Activated CD4-positive, alpha-beta T cell treated with anti-CD3 and anti-CD28 coated beads, Interleukin-2, amount 10 ng/mL, durations not matched to agents 7 days and 5 days (primary cell): ENCODE measurements around the gene ZNF611. TPM values are rescaled to one million over a fixed set of nuclear protein-coding genes. Genes with fewer than 3 reads are reported as not detected.
A peak's percentile ranks its signal among the peaks of the same experiment; 100 is the strongest.
"Not testable (repeated sequence)": the region's sequence is repeated elsewhere in the genome, so short reads cannot be mapped to it uniquely, and the experiment has no call there.

Source experiments
- CTCF ChIA-PET: fragments of 350-600 bp; sonication (Branson Sonifier 250); formaldehyde crosslinking; loops from one replicate; lab custom pipeline; 2021; ENCODE audit warnings: antibody characterized with exemption; lab: Charles Lee
- POLR2A ChIA-PET: fragments of 350-600 bp; sonication (Branson Sonifier 250); formaldehyde crosslinking; loops from one replicate; lab custom pipeline; 2021; ENCODE audit warnings: antibody characterized with exemption; lab: Charles Lee
- DNase-seq: peaks from one replicate; pipeline ENCODE4 v3.0.0-alpha.2; 2020
- H3K27ac Mint-ChIP-seq: one replicate; pipeline ENCODE4 v1.8.0; 2021; ENCODE audit warnings: mild to moderate bottlenecking, moderate library complexity, mixed read lengths
- H3K27me3 Mint-ChIP-seq: one replicate; pipeline ENCODE4 v1.8.0; 2021; ENCODE audit warnings: mixed read lengths
- H3K36me3 Mint-ChIP-seq: one replicate; pipeline ENCODE4 v1.8.0; 2021; ENCODE audit warnings: low read depth, mixed read lengths
- H3K4me1 Mint-ChIP-seq: one replicate; pipeline ENCODE4 v1.8.0; 2021; ENCODE audit warnings: mixed read lengths
- H3K4me3 Mint-ChIP-seq: one replicate; pipeline ENCODE4 v1.8.0; 2021; ENCODE audit warnings: mild to moderate bottlenecking, moderate library complexity, mixed read lengths
- H3K9me3 Mint-ChIP-seq: one replicate; pipeline ENCODE4 v1.8.0; 2021; ENCODE audit warnings: mixed read lengths
- total RNA-seq, 2 experiments: library from RNA; stranded (reverse); gene quantifications; one replicate each; pipeline ENCODE4 v1.2.3, GENCODE V29; 2021

ZNF611 gene
- 10 to 100 TPM; 30.2 to 34.9 TPM for total RNA-seq

GRCh38 chr19:52734893-52735661 is at the start of gene ZNF611:
ZNF611 (minus strand) TSS chr19:52735044; CDS start chr19:52715894, 19,150 bp downstream.
- H3K9me3 Mint-ChIP-seq = peaks cover 19% of the 10 kb centered on the region
- H3K27ac Mint-ChIP-seq = peak within 1 kb of the TSS; percentile 92
- POLR2A ChIA-PET = no interaction called here
- DNase-seq = peak; percentile 99
- H3K4me1 Mint-ChIP-seq = peaks cover 23% of the 10 kb centered on the region
- CTCF ChIA-PET = interaction anchor here (0.6 kb wide), 1 partner anchor 255 kb away, joined by 3 read pairs; no protein-coding TSS in a partner anchor
- no peaks in the 10 kb centered on the region for H3K27me3 Mint-ChIP-seq
- peaks cover 37% of the 10 kb centered on the region for H3K36me3 Mint-ChIP-seq
- peak within 1 kb of the TSS; percentile 90 for H3K4me3 Mint-ChIP-seq

GRCh38 chr19:52782864-52783263 is 48.0 kb upstream of the ZNF611 start:
- Mint-ChIP-seq H3K4me1 (peaks cover 45% of the 10 kb centered on the region), H3K9me3 (peaks cover 39% of the 10 kb centered on the region), H3K36me3 (peaks cover 70% of the 10 kb centered on the region)
- POLR2A ChIA-PET, H3K27me3 Mint-ChIP-seq, H3K27ac Mint-ChIP-seq, DNase-seq, H3K4me3 Mint-ChIP-seq: not testable (repeated sequence)
- CTCF ChIA-PET = interaction anchor here (0.6 kb wide), 1 partner anchor 264 kb away, joined by 3 read pairs; no protein-coding TSS in a partner anchor

GRCh38 chr19:52778811-52779210 is 44.0 kb upstream of the ZNF611 start:
- ChIA-PET CTCF (no interaction called here), POLR2A (no interaction called here)
- no peak overlapping the region for H3K4me3 Mint-ChIP-seq
- DNase-seq = peak; percentile 18
- H3K36me3 Mint-ChIP-seq = peaks cover 86% of the 10 kb centered on the region
- peak overlapping the region; percentile 31 for H3K27ac Mint-ChIP-seq
- H3K27me3 Mint-ChIP-seq = no peaks in the 10 kb centered on the region
- H3K9me3 Mint-ChIP-seq = peaks cover 30% of the 10 kb centered on the region
- peaks cover 21% of the 10 kb centered on the region for H3K4me1 Mint-ChIP-seq

- H3K9me3 Mint-ChIP-seq = peaks cover 35% of the 10 kb centered on the region
- H3K36me3 Mint-ChIP-seq, H3K4me3 Mint-ChIP-seq, CTCF ChIA-PET, H3K27ac Mint-ChIP-seq, DNase-seq, H3K4me1 Mint-ChIP-seq, POLR2A ChIA-PET, H3K27me3 Mint-ChIP-seq: not testable (repeated sequence)
These were observed 21.6 kb upstream of the ZNF611 start for GRCh38 chr19:52756447-52756846.

- H3K27ac Mint-ChIP-seq = no peak overlapping the region
- peaks cover 6% of the 10 kb centered on the region for H3K4me1 Mint-ChIP-seq
- H3K27me3 Mint-ChIP-seq = no peaks in the 10 kb centered on the region
- no peak overlapping the region for H3K4me3 Mint-ChIP-seq
- ChIA-PET CTCF (no interaction called here), POLR2A (no interaction called here)
- DNase-seq = no peak
- no peaks in the 10 kb centered on the region for H3K36me3 Mint-ChIP-seq
- H3K9me3 Mint-ChIP-seq = peaks cover 18% of the 10 kb centered on the region
These were observed 14.9 kb upstream of the ZNF611 start for GRCh38 chr19:52749780-52750179.

GRCh38 chr19:52748336-52748950 is 13.6 kb upstream of the ZNF611 start:
- H3K4me3 Mint-ChIP-seq = no peak overlapping the region
- POLR2A ChIA-PET = no interaction called here
- H3K9me3 Mint-ChIP-seq = peaks cover 20% of the 10 kb centered on the region
- CTCF ChIA-PET = no interaction called here
- peaks cover 6% of the 10 kb centered on the region for H3K4me1 Mint-ChIP-seq
- no peak for DNase-seq
- no peaks in the 10 kb centered on the region for H3K27me3 Mint-ChIP-seq
- peaks cover 3% of the 10 kb centered on the region for H3K36me3 Mint-ChIP-seq
- H3K27ac Mint-ChIP-seq = no peak overlapping the region

GRCh38 chr19:52745919-52746318 is 11.1 kb upstream of the ZNF611 start:
- Mint-ChIP-seq H3K4me1 (peaks cover 24% of the 10 kb centered on the region), H3K9me3 (peaks cover 35% of the 10 kb centered on the region)
- H3K36me3 Mint-ChIP-seq, H3K4me3 Mint-ChIP-seq, H3K27me3 Mint-ChIP-seq, H3K27ac Mint-ChIP-seq, CTCF ChIA-PET, DNase-seq, POLR2A ChIA-PET: not testable (repeated sequence)

- Mint-ChIP-seq H3K9me3 (peaks cover 53% of the 10 kb centered on the region), H3K27ac (no peak overlapping the region), H3K4me3 (no peak overlapping the region), H3K4me1 (peaks cover 24% of the 10 kb centered on the region), H3K27me3 (no peaks in the 10 kb centered on the region), H3K36me3 (peaks cover 12% of the 10 kb centered on the region)
- ChIA-PET CTCF (no interaction called here), POLR2A (no interaction called here)
- no peak for DNase-seq
These were observed 8.2 kb upstream of the ZNF611 start for GRCh38 chr19:52743091-52743490.

- Mint-ChIP-seq H3K4me1 (peaks cover 24% of the 10 kb centered on the region), H3K9me3 (peaks cover 53% of the 10 kb centered on the region), H3K27me3 (no peaks in the 10 kb centered on the region), H3K4me3 (no peak overlapping the region), H3K36me3 (peaks cover 12% of the 10 kb centered on the region), H3K27ac (peak overlapping the region; percentile 43)
- ChIA-PET CTCF (no interaction called here), POLR2A (no interaction called here)
- no peak for DNase-seq
These were observed 7.7 kb upstream of the ZNF611 start for GRCh38 chr19:52742516-52742915.

GRCh38 chr19:52741951-52742485 is 7.2 kb upstream of the ZNF611 start:
- CTCF ChIA-PET = no interaction called here
- Mint-ChIP-seq H3K27me3 (no peaks in the 10 kb centered on the region), H3K27ac (no peak overlapping the region), H3K4me1 (peaks cover 24% of the 10 kb centered on the region), H3K4me3 (no peak overlapping the region), H3K9me3 (peaks cover 55% of the 10 kb centered on the region), H3K36me3 (peaks cover 12% of the 10 kb centered on the region)
- POLR2A ChIA-PET = no interaction called here
- no peak for DNase-seq

- H3K4me3 Mint-ChIP-seq, CTCF ChIA-PET, H3K27me3 Mint-ChIP-seq, POLR2A ChIA-PET, H3K27ac Mint-ChIP-seq, DNase-seq: not testable (repeated sequence)
- H3K4me1 Mint-ChIP-seq = peaks cover 24% of the 10 kb centered on the region
- H3K9me3 Mint-ChIP-seq = peaks cover 55% of the 10 kb centered on the region
- H3K36me3 Mint-ChIP-seq = peaks cover 12% of the 10 kb centered on the region
These were observed 6.5 kb upstream of the ZNF611 start for GRCh38 chr19:52741371-52741770.

GRCh38 chr19:52739576-52739975 is 4.7 kb upstream of the ZNF611 start:
- Mint-ChIP-seq H3K27ac (no peak overlapping the region), H3K27me3 (no peaks in the 10 kb centered on the region), H3K4me3 (no peak overlapping the region), H3K9me3 (peaks cover 49% of the 10 kb centered on the region), H3K4me1 (peaks cover 29% of the 10 kb centered on the region), H3K36me3 (peaks cover 18% of the 10 kb centered on the region)
- no peak for DNase-seq
- CTCF ChIA-PET = no interaction called here
- POLR2A ChIA-PET = no interaction called here

GRCh38 chr19:52735734-52736133 is 890 bp upstream of the ZNF611 start:
- Mint-ChIP-seq H3K9me3 (peaks cover 26% of the 10 kb centered on the region), H3K4me1 (peaks cover 23% of the 10 kb centered on the region), H3K4me3 (peak overlapping the region; percentile 90), H3K27me3 (no peaks in the 10 kb centered on the region), H3K36me3 (peaks cover 34% of the 10 kb centered on the region), H3K27ac (peak overlapping the region; percentile 92)
- ChIA-PET POLR2A (no interaction called here), CTCF (interaction anchor here (0.6 kb wide), 1 partner anchor 255 kb away, joined by 3 read pairs; no protein-coding TSS in a partner anchor)
- DNase-seq = no peak
